HepG2 (cell line): ENCODE data around the gene SDK1. TPM values are rescaled to one million over a fixed set of nuclear protein-coding genes. Genes with fewer than 3 reads are reported as not detected.

Experiments used
- ATAC-seq: fragments of 200-7000 bp; cut with Tn5 transposase; 3 replicates; pipeline ENCODE4 v1.9.1; 2020; ENCODE audit warnings: mild to moderate bottlenecking, moderate library complexity
- BruUV-seq: library from RNA; stranded (reverse); fragments of 400-500 nt; replicated peaks from 2 replicates; lab custom pipeline; 2021; lab: Mats Ljungman, UMichigan
- CTCF ChIA-PET: fragments of 300-600 bp; formaldehyde crosslinking; extraction: SDS; loops from one replicate; lab custom pipeline; 2021; ENCODE audit warnings: low total read pairs, inconsistent platforms, low intra/inter-chr PET ratio; lab: Yijun Ruan, JAX
- POLR2A ChIA-PET: fragments of 350-600 bp; sonication (Branson Sonifier 250); formaldehyde crosslinking; loops from one replicate; lab custom pipeline; 2020; ENCODE audit warnings: antibody characterized with exemption, inconsistent platforms; lab: Yijun Ruan, JAX
- DNase-seq: peaks from one replicate; pipeline ENCODE4 v3.0.0-alpha.2; 2015; ENCODE audit warnings: low spot score
- FAIRE-seq: peaks from 3 replicates; lab custom pipeline; 2011; peaks lifted over from hg19 to GRCh38; lab: Jason Lieb, UNC
- H2AFZ ChIP-seq: one replicate; pipeline ENCODE4 v1.6.1; 2011; ENCODE audit warnings: low read length, inconsistent platforms
- H3K27ac ChIP-seq: fragments of 300-600 bp; 3 replicates; pipeline ENCODE4 v1.8.0; 2011; ENCODE audit warnings: mixed run types, mild to moderate bottlenecking, mixed read lengths, low read length, inconsistent platforms; ENCODE audit not compliant: insufficient read depth; ENCODE audit errors: extremely low read length
- H3K27me3 ChIP-seq, 2 experiments: fragments of 200-600 bp in 1 of 2; 2 replicates in 1 of 2; 3 replicates in 1 of 2; pipeline versions ENCODE4 v1.6.0 to v1.8.0; 2011; ENCODE audit warnings: low read length in 2 of 2, mild to moderate bottlenecking in 2 of 2, moderate library complexity in 2 of 2, inconsistent platforms in 1 of 2; ENCODE audit not compliant: insufficient read depth in 2 of 2, control insufficient read depth in 1 of 2
- H3K36me3 ChIP-seq, 2 experiments: fragments of 200-600 bp in 1 of 2; replicated peaks in 1 of 2; 2 replicates in 1 of 2; 3 replicates in 1 of 2; pipeline versions ENCODE4 v1.5.1 to v1.8.0; 2011; ENCODE audit warnings: low read length in 2 of 2, inconsistent platforms in 1 of 2; ENCODE audit not compliant: insufficient read depth in 2 of 2, control insufficient read depth in 1 of 2
- H3K4me1 ChIP-seq: 2 replicates; pipeline ENCODE4 v1.5.1; 2012; ENCODE audit warnings: low read length, inconsistent platforms; ENCODE audit not compliant: insufficient read depth
- H3K4me2 ChIP-seq: 2 replicates; pipeline ENCODE4 v1.6.0; 2011; ENCODE audit warnings: low read depth, low read length, inconsistent platforms
- H3K4me3 ChIP-seq, 3 experiments: fragments of 200-600 bp in 1 of 3; sonication (generic), shearing (Covaris generic) in 1 of 3; replicated peaks in 1 of 3; 2 replicates each; pipeline ENCODE4 v1.5.1; 2011 to 2016; ENCODE audit warnings: low read length in 3 of 3, inconsistent platforms in 2 of 3, low read depth in 2 of 3, mild to moderate bottlenecking in 2 of 3, control low read depth in 1 of 3, mixed read lengths in 1 of 3; ENCODE audit not compliant: insufficient read depth in 1 of 3
- H3K79me2 ChIP-seq: one replicate; pipeline ENCODE4 v1.6.1; 2011; ENCODE audit warnings: low read length, inconsistent platforms; ENCODE audit not compliant: insufficient read depth
- H3K9ac ChIP-seq: 2 replicates; pipeline ENCODE4 v1.6.0; 2011; ENCODE audit warnings: mild to moderate bottlenecking, low read depth, low read length, inconsistent platforms; ENCODE audit not compliant: insufficient read depth
- H3K9me3 ChIP-seq: 2 replicates; pipeline ENCODE4 v1.5.1; 2012; ENCODE audit warnings: mild to moderate bottlenecking, low read length
- H4K20me1 ChIP-seq: 2 replicates; pipeline ENCODE4 v1.6.0; 2011; ENCODE audit warnings: inconsistent platforms, mild to moderate bottlenecking, low read length, moderate library complexity; ENCODE audit not compliant: insufficient read depth
- BCL6 ChIP-seq: IDR thresholded peaks from 2 replicates; pipeline ENCODE4 v1.6.1; 2016; ENCODE audit warnings: missing genetic modification reagents, missing compliant biosample characterization
- NR2F2 ChIP-seq: IDR thresholded peaks from 2 replicates; pipeline ENCODE4 v1.6.1; 2012; ENCODE audit warnings: low read depth, inconsistent platforms, borderline replicate concordance
- NR2F6 ChIP-seq, 2 experiments: IDR thresholded peaks; 2 replicates each; pipeline ENCODE4 v1.6.1; 2016; ENCODE audit warnings: antibody characterized with exemption in 1 of 2, mild to moderate bottlenecking in 1 of 2
- SCMH1 ChIP-seq: sonication (generic); formaldehyde crosslinking; IDR thresholded peaks from 2 replicates; pipeline ENCODE4 v1.9.0; 2021; ENCODE audit warnings: missing genetic modification reagents, mild to moderate bottlenecking, borderline replicate concordance
- SIN3A ChIP-seq: IDR thresholded peaks from 2 replicates; pipeline ENCODE4 v1.6.1; 2011; ENCODE audit warnings: low read depth, mild to moderate bottlenecking, control low read depth, low read length, borderline replicate concordance
- ZKSCAN8 ChIP-seq: IDR thresholded peaks from 2 replicates; pipeline ENCODE4 v1.6.1; 2016; ENCODE audit warnings: borderline replicate concordance, missing genetic modification reagents, missing compliant biosample characterization
- ZNF205 ChIP-seq: IDR thresholded peaks from 2 replicates; pipeline ENCODE4 v1.6.1; 2018; ENCODE audit warnings: missing biosample characterization, missing genetic modification reagents
- ZNF44 ChIP-seq: sonication (generic); formaldehyde crosslinking; IDR thresholded peaks from 2 replicates; pipeline ENCODE4 v1.5.1; 2020; ENCODE audit warnings: mild to moderate bottlenecking, missing genetic modification reagents
- WGBS: methylation state at CpG from one replicate; pipeline ENCODE4 v1.1.6; 2017; ENCODE audit warnings: low lambda C conversion rate; 5-methylcytosine and 5-hydroxymethylcytosine counted together
- in situ Hi-C: cut with HindIII; loops from 2 replicates; pipeline ENCODE4 v1.10.0; 2017; ENCODE audit warnings: low pct_unique_long_range_greater_than_20kb; ENCODE audit not compliant: extremely low pct_ligation_motif_present
- intact Hi-C: fragments of 100-400 bp; cut with micrococcal nuclease; formaldehyde crosslinking; loops from one replicate; pipeline ENCODE4 v1.10.0; 2022; ENCODE audit not compliant: unreplicated experiment
- polyA plus RNA-seq, 8 experiments: library from polyadenylated mRNA; depleted of rRNA in 3 of 8; stranded (reverse) in 7 of 8; unstranded in 1 of 8; fragments of >200 nt; fragmentation: Illumina TruSeq in 4 of 8; extraction: Trizol in 4 of 8; gene quantifications; 2 replicates each; pipeline versions ENCODE4 v1.2.1 to v1.2.3, GENCODE V29; 2011 to 2016; ENCODE audit warnings: low read depth in 4 of 8, missing spikeins in 1 of 8, mixed read lengths in 1 of 8; ENCODE audit not compliant: insufficient read depth in 1 of 8
- total RNA-seq, 5 experiments: library from RNA; depleted of rRNA; stranded (reverse); fragments of >200 nt; fragmentation: Illumina TruSeq; extraction: Trizol; gene quantifications; 2 replicates each; pipeline ENCODE4 v1.2.3, GENCODE V29; 2016; ENCODE audit warnings: low read depth in 1 of 5
- TF ChIP-seq, protein P1 (sequence below): sonication (generic); formaldehyde crosslinking; IDR thresholded peaks from 2 replicates; pipeline ENCODE4 v1.4.0; 2020; ENCODE audit warnings: missing genetic modification reagents, borderline replicate concordance
- TF ChIP-seq, protein P2 (sequence below): sonication (generic); formaldehyde crosslinking; conservative IDR thresholded peaks from 2 replicates; pipeline ENCODE4 v1.4.0; 2020; ENCODE audit warnings: missing genetic modification reagents

Gene SDK1
- total and polyA plus RNA-seq, 2 of the 13 experiments (the other 11 are each of a cell fraction or from before 2014, with no cell fraction given): 0.35 to 2.4 TPM

DNA sequence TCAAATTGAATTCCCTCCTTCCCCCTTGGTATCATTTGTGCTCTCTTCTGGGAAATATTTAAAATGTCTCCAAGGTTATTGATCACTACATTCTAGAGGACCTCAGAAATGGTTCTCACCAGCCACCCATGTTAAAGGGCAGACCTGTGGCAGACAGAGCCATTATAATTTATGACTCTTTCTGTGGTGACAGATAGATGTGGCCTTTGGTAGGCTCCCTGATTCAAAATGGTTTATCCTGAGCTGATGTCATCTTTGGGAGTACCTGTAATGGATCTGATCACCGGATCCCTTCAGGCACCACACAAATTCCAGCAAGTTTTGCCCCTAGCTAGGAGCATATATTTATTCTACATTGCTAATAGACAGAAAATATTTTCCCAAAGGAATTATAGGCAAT lies 267.5 kb downstream of the SDK1 start:
- H3K4me2 ChIP-seq: no peak overlapping the region
- DNase-seq: no peak
- TF ChIP-seq SIN3A (no peak), ZKSCAN8 (CRISPR knock-in tag) (no peak), ZNF44 (CRISPR knock-in tag) (no peak), SCMH1 (CRISPR knock-in tag) (no peak)
- TF ChIP-seq, protein P1, sequence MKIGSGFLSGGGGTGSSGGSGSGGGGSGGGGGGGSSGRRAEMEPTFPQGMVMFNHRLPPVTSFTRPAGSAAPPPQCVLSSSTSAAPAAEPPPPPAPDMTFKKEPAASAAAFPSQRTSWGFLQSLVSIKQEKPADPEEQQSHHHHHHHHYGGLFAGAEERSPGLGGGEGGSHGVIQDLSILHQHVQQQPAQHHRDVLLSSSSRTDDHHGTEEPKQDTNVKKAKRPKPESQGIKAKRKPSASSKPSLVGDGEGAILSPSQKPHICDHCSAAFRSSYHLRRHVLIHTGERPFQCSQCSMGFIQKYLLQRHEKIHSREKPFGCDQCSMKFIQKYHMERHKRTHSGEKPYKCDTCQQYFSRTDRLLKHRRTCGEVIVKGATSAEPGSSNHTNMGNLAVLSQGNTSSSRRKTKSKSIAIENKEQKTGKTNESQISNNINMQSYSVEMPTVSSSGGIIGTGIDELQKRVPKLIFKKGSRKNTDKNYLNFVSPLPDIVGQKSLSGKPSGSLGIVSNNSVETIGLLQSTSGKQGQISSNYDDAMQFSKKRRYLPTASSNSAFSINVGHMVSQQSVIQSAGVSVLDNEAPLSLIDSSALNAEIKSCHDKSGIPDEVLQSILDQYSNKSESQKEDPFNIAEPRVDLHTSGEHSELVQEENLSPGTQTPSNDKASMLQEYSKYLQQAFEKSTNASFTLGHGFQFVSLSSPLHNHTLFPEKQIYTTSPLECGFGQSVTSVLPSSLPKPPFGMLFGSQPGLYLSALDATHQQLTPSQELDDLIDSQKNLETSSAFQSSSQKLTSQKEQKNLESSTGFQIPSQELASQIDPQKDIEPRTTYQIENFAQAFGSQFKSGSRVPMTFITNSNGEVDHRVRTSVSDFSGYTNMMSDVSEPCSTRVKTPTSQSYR: no peak
- CTCF ChIA-PET: no interaction called here
- H3K27me3 ChIP-seq: no peaks in the 10 kb centered on the region
- no peaks in the 10 kb centered on the region for H4K20me1 ChIP-seq
- no peaks in the 10 kb centered on the region for H3K36me3 ChIP-seq
- ATAC-seq: no peak
- 100% methylated on average over 1 of the region's 1 CpG for WGBS
- no peak overlapping the region for H3K9ac ChIP-seq
- in situ Hi-C loops (no loop called here), intact Hi-C loops (no loop called here)
- no peak overlapping the region for H2AFZ ChIP-seq
- FAIRE-seq: no peak
- no peaks in the 10 kb centered on the region for H3K79me2 ChIP-seq
- no peaks in the 10 kb centered on the region for H3K9me3 ChIP-seq
- H3K4me1 ChIP-seq: peaks cover 16% of the 10 kb centered on the region
- POLR2A ChIA-PET: no interaction called here
- H3K27ac ChIP-seq: no peak overlapping the region
- H3K4me3 ChIP-seq: no peak overlapping the region
- BruUV-seq: no TSS peak

DNA sequence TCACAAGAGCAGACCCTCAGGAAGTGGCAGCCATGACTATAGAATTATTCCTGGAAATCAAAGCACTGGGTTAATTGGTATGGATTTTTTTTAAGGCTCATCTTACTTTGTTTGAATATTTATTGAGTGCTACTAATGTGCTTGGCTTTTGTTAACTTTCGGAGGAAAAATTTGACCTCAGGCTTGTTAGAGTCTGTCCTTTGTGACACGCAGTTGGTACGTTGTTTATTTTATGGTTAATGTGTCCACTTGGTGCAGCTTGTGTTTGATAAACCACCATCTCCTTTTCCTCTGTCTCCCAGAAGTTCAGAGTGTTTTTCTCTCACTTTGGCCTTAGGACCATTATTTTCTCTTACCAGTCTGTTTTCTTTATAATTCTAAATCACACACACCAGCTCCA lies 268.6 kb downstream of the SDK1 start:
- Histone ChIP-seq H3K4me1 (peaks cover 20% of the 10 kb centered on the region), H3K27ac (no peak overlapping the region), H3K79me2 (no peaks in the 10 kb centered on the region), H3K9ac (no peak overlapping the region), H4K20me1 (no peaks in the 10 kb centered on the region), H3K4me2 (peak overlapping the region; percentile 63), H2AFZ (no peak overlapping the region), H3K36me3 (no peaks in the 10 kb centered on the region), H3K9me3 (no peaks in the 10 kb centered on the region), H3K27me3 (no peaks in the 10 kb centered on the region), H3K4me3 (no peak overlapping the region)
- peak; percentile 45; the same call in 1 of the 2 replicates for TF ChIP-seq BCL6 (CRISPR knock-in tag)
- peak; percentile 64; the same call in 1 of the 2 replicates for TF ChIP-seq NR2F2
- TF ChIP-seq NR2F6 (IDR thresholded peaks at IDR 0.05): 0 out of 2 replicates have a peak, but pooled peaks have one; percentile 32
- no peak for TF ChIP-seq NR2F6 (CRISPR knock-in tag; IDR thresholded peaks at IDR 0.05)
- peak; percentile 88 for TF ChIP-seq ZNF205 (CRISPR knock-in tag)
- TF ChIP-seq, protein P2, sequence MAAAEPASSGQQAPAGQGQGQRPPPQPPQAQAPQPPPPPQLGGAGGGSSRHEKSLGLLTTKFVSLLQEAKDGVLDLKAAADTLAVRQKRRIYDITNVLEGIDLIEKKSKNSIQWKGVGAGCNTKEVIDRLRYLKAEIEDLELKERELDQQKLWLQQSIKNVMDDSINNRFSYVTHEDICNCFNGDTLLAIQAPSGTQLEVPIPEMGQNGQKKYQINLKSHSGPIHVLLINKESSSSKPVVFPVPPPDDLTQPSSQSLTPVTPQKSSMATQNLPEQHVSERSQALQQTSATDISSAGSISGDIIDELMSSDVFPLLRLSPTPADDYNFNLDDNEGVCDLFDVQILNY (CRISPR knock-in tag): no peak
- FAIRE-seq: no peak
- no peak for DNase-seq
- 1% methylated on average over 3 of the region's 3 CpGs for WGBS
- ATAC-seq: no peak; the same call in 2 of the 3 replicates
- BruUV-seq: no TSS peak
- intact Hi-C loops: no loop called here
- in situ Hi-C loops: no loop called here
- POLR2A ChIA-PET: no interaction called here
- CTCF ChIA-PET: no interaction called here
